Tibial artery (tissue), 4 donors: ENCODE data around the gene PPP1CC.

Experiments
- DNase-seq, 2 donors: peaks; one replicate each; pipeline ENCODE4 v3.0.0-alpha.2; 2019
- H3K27ac ChIP-seq, 2 donors: fragments of 200-600 bp; sonication (generic) in 1 of 2; 1 replicate in 1 of 2; 2 replicates in 1 of 2; pipeline ENCODE4 v1.5.1; 2018 to 2019; ENCODE audit warnings: mild to moderate bottlenecking in 1 of 2
- H3K27me3 ChIP-seq, 2 donors: fragments of 200-600 bp; sonication (generic) in 1 of 2; one replicate each; pipeline versions ENCODE4 v1.5.1 to v1.6.0; 2016 to 2019
- H3K36me3 ChIP-seq, 3 donors: fragments of 200-600 bp; sonication (generic) in 2 of 3; one replicate each; pipeline ENCODE4 v1.5.1; 2016 to 2019; ENCODE audit warnings: mild to moderate bottlenecking in 2 of 3
- H3K4me1 ChIP-seq, 4 donors: fragments of 200-600 bp; sonication (generic) in 2 of 4; 1 replicate in 3 of 4; 2 replicates in 1 of 4; pipeline ENCODE4 v1.5.1; 2016 to 2019
- H3K4me3 ChIP-seq, 2 donors: fragments of 200-600 bp; sonication (generic) in 1 of 2; 1 replicate in 1 of 2; 2 replicates in 1 of 2; pipeline ENCODE4 v1.5.1; 2018 to 2019; ENCODE audit warnings: mild to moderate bottlenecking in 2 of 2
- H3K9me3 ChIP-seq, 3 donors: fragments of 200-600 bp; sonication (generic) in 1 of 3; one replicate each; pipeline ENCODE4 v1.5.1; 2016 to 2019
- CTCF ChIP-seq, 2 experiments: fragments of 200-600 bp in 1 of 2; fragments of 450-650 bp in 1 of 2; IDR thresholded peaks; one replicate each; pipeline ENCODE4 v1.5.1; 2017 to 2019; ENCODE audit warnings: antibody characterized with exemption in 2 of 2, mild to moderate bottlenecking in 1 of 2, moderate library complexity in 1 of 2
- intact Hi-C: fragments of 100-400 bp; cut with DNase I; formaldehyde crosslinking; loops from one replicate; pipeline ENCODE4 v1.15.0; 2023; ENCODE audit warnings: low total_unique reads

PPP1CC gene

GRCh38 chr12:110721570-110721969, 21.1 kb downstream of the PPP1CC start:
- no peaks in the 10 kb centered on the region for H3K27me3 ChIP-seq
- H3K27ac ChIP-seq: no peak overlapping the region
- H3K9me3 ChIP-seq: no peaks in the 10 kb centered on the region
- no peak overlapping the region for H3K4me3 ChIP-seq
- TF ChIP-seq CTCF (IDR thresholded peaks at IDR 0.05): no peak
- H3K36me3 ChIP-seq: peaks cover 65 to 98% (median 84%) of the 10 kb centered on the region in 3 donors
- intact Hi-C loops: no loop called here
- H3K4me1 ChIP-seq: no peaks in the 10 kb centered on the region
- DNase-seq: no peak

DNA sequence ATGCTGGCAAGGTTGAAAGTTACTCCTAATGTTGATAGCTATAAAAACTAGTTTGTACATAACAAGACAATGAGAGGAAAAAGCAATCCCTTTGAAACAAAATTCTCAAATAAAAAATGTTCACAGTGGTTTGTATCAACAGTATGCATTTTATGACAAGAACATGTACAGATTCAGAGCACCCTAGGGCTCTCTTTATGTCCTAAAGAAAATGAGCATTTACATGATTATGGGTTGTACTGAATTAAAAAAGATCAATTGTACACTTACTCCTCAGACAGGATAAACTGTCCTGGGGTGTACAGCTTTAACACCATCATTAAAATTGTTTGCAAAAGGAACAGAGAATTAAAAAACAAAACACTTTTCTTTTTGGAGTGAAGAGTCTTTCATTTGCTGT, 22.2 kb downstream of the PPP1CC start:
- no peak for DNase-seq
- H3K9me3 ChIP-seq: no peaks in the 10 kb centered on the region
- H3K27ac ChIP-seq: no peak overlapping the region
- no peaks in the 10 kb centered on the region for H3K4me1 ChIP-seq
- H3K27me3 ChIP-seq: no peaks in the 10 kb centered on the region
- intact Hi-C loops: no loop called here
- H3K4me3 ChIP-seq: no peak overlapping the region
- TF ChIP-seq CTCF (IDR thresholded peaks at IDR 0.05): no peak
- H3K36me3 ChIP-seq: peaks cover 65 to 88% (median 82%) of the 10 kb centered on the region in 3 donors

DNA sequence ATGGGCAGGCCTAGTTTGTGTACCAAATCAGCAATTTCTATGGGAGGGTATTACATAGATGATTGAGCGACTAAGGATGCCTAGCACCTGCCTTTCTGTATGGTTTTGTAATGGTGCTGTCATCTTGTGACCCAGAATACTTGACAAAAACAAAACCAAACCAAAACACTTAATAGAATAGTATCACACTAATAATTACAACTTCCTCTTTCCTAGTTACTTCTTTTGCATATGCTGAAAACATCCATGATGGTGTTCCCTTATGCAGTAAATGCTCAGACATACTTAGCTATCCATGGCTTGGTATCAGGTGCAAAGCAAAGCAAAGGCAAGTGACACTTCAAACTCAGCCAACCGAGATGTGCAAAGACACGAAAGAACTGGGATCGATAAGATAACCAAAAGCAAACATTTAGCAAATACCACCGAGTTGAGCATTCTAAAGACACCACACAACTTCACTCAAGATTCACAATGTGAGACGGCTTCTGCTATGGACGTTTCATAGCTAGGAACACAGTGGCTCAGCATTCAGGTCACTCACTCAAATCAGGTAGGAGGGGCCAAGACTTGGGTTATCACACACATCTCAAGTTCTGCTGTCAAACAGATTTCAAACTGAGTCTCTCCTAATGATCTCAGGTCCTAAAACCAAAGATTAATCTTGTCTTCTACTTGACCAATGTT, 24.3 kb downstream of the PPP1CC start:
- intact Hi-C loops: no loop called here
- no peak for DNase-seq
- Histone ChIP-seq H3K27me3 (no peaks in the 10 kb centered on the region), H3K9me3 (no peaks in the 10 kb centered on the region), H3K4me1 (no peaks in the 10 kb centered on the region), H3K4me3 (no peak overlapping the region), H3K36me3 (peaks cover 54 to 66% (median 61%) of the 10 kb centered on the region in 3 donors), H3K27ac (no peak overlapping the region)
- TF ChIP-seq CTCF (IDR thresholded peaks at IDR 0.05): no peak

DNA sequence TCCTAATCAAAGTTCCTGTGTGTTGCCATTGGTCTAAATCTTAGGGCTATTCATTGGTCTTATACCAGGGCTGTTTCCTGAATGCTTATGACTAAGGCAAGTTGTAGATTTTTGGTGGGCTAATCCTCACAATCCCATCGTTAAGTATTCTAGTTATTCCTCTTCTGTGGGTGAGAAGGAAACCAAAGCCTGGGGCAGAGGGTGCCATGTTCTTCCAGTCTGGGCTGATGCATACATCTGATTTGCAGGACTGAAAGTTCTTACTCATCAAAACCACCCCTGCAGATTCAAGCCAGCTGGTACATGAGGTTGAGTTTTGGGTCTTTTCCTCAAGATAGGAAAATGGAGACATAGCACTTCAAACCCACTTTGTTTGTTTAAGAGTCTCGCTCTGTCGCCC, 25.7 kb downstream of the PPP1CC start:
- Histone ChIP-seq H3K36me3 (peaks cover 42 to 55% (median 51%) of the 10 kb centered on the region in 3 donors), H3K9me3 (no peaks in the 10 kb centered on the region), H3K4me3 (no peak overlapping the region), H3K27ac (no peak overlapping the region), H3K27me3 (no peaks in the 10 kb centered on the region), H3K4me1 (no peaks in the 10 kb centered on the region)
- TF ChIP-seq CTCF (IDR thresholded peaks at IDR 0.05): no peak
- intact Hi-C loops: no loop called here
- DNase-seq: no peak

- H3K4me1 ChIP-seq: no peaks in the 10 kb centered on the region
These were observed 33.8 kb downstream of the PPP1CC start for GRCh38 chr12:110708917-110709316.

More at GRCh38 chr12:110708917-110709316, 33.8 kb downstream of the PPP1CC start:
- H3K36me3 ChIP-seq: peaks cover 0 to 7% (median 0%) of the 10 kb centered on the region in 3 donors
- TF ChIP-seq CTCF (IDR thresholded peaks at IDR 0.05): no peak
- intact Hi-C loops: no loop called here
- H3K4me3 ChIP-seq: no peak overlapping the region
- no peaks in the 10 kb centered on the region for H3K27me3 ChIP-seq
- no peak for DNase-seq
- H3K9me3 ChIP-seq: no peaks in the 10 kb centered on the region
- H3K27ac ChIP-seq: no peak overlapping the region
